Stimulated activated CD4-positive, alpha-beta T cell treated with anti-CD3 and anti-CD28 coated beads, Interleukin-1b, Interleukin-23, amount 100 ng/mL, for 1 hour (primary cell): Measurements from ENCODE around the gene ARID5A.
"Not testable (repeated sequence)": the region's sequence is repeated elsewhere in the genome, so short reads cannot be mapped to it uniquely, and the experiment has no call there.

Experiments
- DNase-seq, 2 donors: peaks; one replicate each; pipeline ENCODE4 v3.0.0-alpha.2; 2020; ENCODE audit warnings: low read depth in 2 of 2

ARID5A gene

DNA sequence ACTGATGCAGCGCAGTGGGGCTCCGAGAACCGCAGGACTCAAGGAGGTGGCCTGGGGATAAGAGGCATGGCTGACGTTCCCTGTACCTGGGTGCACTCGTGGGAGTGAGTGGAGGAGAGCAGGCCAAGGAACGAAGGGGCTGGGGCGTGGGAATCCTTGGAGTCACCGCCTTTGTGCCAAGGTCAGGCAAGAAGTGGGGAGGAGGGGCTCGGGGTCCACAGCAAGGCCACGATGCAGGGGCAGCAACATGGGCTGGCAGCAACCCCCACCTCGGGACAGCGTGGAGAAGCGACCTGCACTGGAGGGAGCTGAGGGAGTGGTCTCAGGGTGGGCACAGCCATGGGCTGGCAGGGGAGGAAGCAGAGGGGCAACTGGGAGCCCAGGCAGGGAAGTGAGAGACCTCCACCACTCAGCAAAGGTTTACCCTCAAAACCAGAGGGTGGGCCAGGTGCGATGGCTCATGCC, 18.6 kb downstream of the ARID5A start:
- no peak for DNase-seq

DNA sequence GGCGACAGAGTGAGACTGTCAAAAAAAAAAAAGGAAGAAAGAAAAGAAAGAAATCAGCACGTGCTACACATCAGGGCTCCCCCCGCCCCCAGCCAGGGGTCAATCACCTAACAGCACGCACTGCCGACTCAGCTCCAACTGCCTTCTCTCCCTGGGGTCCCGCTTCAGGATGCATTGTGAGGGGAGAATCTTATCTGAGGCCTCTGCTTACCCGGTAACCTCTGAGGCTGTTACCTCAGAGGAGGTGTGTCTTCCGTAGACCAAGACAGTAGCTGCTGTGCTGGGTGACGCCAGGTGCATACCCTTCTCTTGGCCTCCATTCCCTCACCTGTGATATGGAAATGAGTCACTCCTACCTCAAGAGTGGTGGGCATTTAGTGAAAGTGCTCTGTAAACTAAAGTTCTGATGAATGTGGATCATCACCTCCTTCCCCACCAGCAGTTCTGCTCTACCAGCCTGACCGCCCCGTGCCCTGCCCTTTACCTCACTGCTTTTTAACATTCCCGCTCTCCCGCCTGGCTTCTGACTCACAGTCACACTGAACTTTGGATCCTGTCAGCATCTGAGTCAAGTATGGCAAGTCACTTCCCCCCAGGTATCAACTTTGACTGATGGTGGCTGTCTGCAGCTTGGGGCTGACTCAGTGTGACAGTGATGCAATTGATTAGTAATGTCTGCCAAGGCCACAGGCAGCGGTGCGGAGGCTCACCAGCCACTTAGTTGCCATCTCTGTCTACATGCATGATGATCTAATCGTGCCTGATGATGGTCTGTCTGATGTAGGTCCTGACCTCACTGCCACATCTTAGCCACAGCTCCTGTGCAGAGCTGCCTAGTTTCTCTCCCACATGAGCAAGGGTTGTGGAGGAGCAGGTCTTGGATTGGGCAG, 20.1 kb downstream of the ARID5A start:
- DNase-seq = no peak

GRCh38 chr2:96557421-96557820, 20.9 kb downstream of the ARID5A start:
- not testable (repeated sequence) for DNase-seq

DNA sequence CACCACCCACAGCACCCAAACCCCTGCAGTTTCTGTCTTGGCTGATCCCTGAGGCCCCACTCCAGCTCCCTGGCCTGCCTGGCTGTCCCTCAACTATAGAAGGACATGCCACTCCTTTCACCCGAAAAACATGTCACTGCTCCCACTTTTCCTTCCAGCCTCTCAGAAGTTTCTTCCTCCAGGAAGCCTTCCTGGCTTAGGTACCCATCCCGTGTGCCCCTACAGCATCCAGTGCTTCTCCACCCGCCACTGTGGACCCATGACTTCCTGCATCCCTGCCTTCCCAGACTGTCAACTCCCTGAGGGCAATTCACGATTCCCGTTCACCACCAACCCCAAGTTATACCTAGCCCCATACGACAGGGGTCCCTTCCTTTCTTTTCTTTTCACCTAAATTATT, 21.5 kb downstream of the ARID5A start:
- DNase-seq = no peak

DNA sequence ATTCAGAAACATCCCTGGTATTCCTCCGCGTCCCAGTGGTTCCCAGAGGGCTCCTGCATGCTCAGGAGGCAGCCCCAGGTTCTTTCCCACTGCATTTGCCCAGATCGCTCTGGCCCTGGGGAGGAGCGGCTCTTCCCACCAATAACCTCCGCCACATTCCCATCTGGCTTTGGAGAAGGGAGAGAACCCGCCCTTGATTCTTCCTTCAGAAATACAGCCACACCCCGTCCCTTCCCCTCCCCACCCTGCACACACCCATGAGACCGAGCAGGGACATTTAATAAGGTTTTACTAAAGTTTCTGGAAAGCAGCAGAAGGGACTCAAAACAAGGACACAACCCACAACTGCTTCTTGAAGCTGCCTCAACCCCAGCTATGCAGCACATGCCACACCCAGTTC, 21.9 kb downstream of the ARID5A start:
- DNase-seq = no peak

DNA sequence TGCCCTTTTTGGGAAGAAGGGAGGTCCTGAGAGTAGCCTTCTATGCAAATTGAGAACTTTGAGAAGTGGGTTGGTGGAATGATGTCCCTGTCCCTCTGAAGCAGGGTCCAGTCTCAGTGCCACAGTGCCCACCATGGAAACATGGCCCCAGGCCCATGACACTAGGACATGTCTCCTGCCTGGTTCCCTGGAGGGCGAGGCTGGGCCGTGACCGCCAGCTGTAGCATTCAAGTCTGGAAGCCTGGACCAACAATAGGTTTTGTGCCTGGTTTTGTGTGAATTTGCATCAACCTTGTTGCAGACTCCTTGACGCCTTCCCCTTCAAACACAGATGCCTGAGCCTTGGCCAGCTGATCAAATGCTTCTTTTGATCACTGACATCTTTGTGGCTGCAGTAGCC, 27.5 kb downstream of the ARID5A start:
- no peak for DNase-seq

DNA sequence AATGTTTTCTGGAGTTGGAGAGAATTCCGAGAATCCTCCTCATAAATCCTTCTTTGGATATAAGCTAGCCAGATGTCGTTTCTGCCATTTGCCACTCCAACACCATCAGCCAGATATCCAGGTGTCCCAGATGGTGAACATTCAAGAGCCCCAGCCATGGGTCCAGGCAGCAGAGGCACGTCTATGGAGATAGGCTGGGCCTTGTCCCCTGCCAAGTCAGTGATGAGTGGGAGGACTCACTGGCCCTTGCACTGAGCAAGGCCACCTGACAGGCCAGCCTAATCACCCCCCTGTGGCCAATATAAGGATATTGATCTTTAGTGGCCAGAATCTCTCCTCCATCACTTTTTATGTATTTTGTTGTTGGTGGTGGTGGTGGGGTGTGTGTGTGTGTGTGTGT, 28.0 kb downstream of the ARID5A start:
- DNase-seq = no peak

GRCh38 chr2:96565111-96565510, 28.6 kb downstream of the ARID5A start:
- DNase-seq = no peak

- DNase-seq = no peak
Observed at GRCh38 chr2:96568094-96568493, 31.5 kb downstream of the ARID5A start.

GRCh38 chr2:96574364-96574763, 37.8 kb downstream of the ARID5A start:
- no peak for DNase-seq

- DNase-seq = no peak
Observed at GRCh38 chr2:96575785-96576456, 39.4 kb downstream of the ARID5A start.

GRCh38 chr2:96577501-96577900, 40.9 kb downstream of the ARID5A start:
- no peak for DNase-seq

DNA sequence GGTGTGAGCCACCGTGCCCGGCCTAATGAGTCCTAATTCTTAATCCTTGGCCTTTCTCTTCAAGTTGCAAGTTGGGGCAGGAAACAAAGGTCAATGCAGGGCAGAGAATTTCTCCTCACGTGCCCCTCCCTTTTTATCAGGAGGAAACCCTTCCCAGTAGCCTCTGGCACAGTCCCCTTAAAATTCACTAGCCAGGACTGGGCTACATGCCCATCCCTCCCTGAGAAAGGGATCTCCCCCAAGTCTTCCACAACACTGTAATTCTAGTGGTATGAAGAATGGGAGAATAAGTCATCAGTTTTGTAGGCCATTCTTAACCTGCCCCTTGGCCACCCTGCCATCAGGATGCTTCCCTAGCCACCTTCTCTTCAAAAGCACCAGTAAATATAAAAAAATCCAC, 42.2 kb downstream of the ARID5A start:
- no peak for DNase-seq

GRCh38 chr2:96579422-96579821, 42.9 kb downstream of the ARID5A start:
- no peak for DNase-seq

- DNase-seq = no peak
Observed at GRCh38 chr2:96580771-96581170, 44.2 kb downstream of the ARID5A start.

DNA sequence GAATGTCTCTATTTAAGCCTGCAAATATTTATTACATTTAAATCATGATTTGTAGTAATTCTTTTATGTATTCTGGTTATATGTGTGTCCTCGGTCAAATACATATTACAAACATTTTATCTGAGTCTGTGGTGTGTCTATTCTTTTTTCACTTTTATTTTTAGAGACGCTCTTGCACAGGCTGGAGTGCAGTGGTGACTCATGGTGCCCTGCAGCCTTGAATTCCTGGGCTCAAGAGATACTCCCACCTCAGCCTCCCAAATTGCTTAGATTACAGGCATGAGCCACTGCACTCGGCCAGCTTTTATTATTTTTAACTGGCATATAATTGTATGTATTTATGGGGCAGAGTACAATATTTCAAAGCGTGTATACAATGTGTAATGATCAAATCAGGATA, 47.5 kb downstream of the ARID5A start:
- DNase-seq = no peak

GRCh38 chr2:96587843-96588242, 51.3 kb downstream of the ARID5A start:
- DNase-seq = no peak

DNA sequence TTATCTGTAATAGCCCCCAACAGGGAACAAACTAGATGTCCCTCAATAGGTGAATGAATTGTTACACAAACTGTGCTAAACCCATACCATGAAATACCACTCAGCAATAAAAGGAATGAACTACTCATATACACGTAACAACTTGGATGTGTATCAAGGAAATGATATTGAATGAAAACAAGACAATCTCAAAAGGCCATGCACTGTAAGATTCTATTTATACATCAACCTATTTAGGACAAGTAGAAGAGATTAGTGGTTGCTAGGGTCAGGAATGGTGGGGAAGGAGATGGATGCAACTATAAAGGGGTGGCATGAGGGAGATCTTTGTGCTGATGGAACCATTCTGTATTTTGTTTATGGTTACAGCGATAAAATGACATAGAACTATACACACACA, 54.5 kb downstream of the ARID5A start:
- DNase-seq = no peak

DNA sequence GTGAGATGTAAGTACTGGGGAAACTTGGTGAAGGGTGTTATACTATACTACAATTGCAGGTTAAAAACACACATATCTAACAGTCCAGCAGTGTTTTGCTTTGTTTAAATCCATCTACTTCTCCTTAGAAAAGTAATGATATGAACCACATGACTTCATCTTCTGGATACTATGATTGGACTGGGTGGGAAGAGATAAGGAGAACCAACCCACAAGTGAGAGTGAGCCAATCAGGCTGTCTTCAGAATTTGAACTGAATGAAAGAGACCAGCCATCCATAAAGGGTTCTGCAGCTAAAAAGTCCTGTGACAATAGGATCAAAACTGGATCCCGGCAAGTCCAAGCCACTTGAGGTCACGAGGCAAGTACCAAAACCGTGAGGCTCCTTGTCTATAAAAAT, 54.9 kb downstream of the ARID5A start:
- DNase-seq = no peak

GRCh38 chr2:96594282-96594681, 57.7 kb downstream of the ARID5A start:
- no peak for DNase-seq

DNA sequence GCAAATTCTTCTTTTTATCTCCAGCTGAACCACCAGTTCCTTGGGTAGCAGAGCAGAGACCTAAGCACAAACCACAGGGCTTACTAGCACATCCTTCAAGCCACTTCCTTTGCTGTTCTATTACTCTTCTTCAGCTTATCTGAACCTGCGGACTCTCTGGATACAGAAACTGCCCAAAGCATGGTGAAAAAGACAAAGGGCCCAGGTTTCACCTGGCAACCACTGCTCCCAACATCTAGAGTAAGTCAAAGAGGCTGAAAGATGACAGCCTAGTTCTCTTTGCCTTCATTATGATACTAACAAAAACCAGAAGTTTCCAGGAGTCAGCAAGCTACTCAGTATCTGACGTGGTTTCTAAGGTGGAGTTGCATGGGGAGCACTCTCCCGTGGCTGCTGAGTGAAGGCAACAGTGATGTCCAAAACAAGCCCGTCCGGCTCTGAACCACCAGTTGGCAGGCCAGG, 58.2 kb downstream of the ARID5A start:
- DNase-seq = no peak

DNA sequence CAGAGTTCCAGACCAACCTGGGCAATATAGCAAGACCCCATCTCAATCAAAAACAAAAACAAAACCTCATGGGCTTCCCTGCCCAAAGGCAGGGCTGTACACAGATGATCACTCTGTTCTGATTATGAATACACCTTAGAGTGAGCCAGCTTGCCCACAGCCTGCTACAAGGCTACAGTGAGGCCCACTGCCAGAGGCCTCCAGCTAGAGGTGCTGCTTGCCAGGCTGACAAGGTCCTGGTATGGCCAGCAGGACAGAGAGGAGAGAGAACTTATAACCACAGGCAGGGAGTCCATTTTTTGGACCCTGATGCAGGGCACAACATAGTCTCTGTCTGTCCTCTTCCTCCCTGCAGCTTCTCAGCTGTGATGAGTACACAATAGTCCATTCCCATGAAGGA, 60.0 kb downstream of the ARID5A start:
- no peak for DNase-seq

GRCh38 chr2:96599941-96600340, 63.4 kb downstream of the ARID5A start:
- no peak for DNase-seq
